IMR-90 (cell line): ENCODE data around the gene DHH. TPM values are rescaled to one million over a fixed set of nuclear protein-coding genes. Genes with fewer than 3 reads are reported as not detected.

Experiments used
- ATAC-seq: fragments of 200-7000 bp; cut with Tn5 transposase; 2 replicates; pipeline ENCODE4 v1.9.1; 2020; ENCODE audit warnings: low read depth, mild to moderate bottlenecking, moderate library complexity
- BruUV-seq: library from RNA; stranded (reverse); fragments of 400-500 nt; replicated peaks from 2 replicates; lab custom pipeline; 2021; lab: Mats Ljungman, UMichigan
- CTCF ChIA-PET: fragments of 300-600 bp; formaldehyde crosslinking; extraction: SDS; loops from one replicate; lab custom pipeline; 2021; ENCODE audit warnings: antibody characterized with exemption; lab: Yijun Ruan, JAX
- POLR2A ChIA-PET: fragments of 300-600 bp; sonication (Branson Sonifier 250); formaldehyde crosslinking; loops from one replicate; lab custom pipeline; 2022; ENCODE audit warnings: antibody characterized with exemption; ENCODE audit not compliant: unreplicated experiment; lab: Charles Lee
- DNase-seq: peaks from one replicate; pipeline ENCODE4 v3.0.0; 2013
- H2AFZ ChIP-seq: replicated peaks from 2 replicates; pipeline ENCODE3; 2013; ENCODE audit warnings: low read length, mild to moderate bottlenecking; ENCODE audit not compliant: poor library complexity
- H2AK5ac ChIP-seq: 2 replicates; pipeline ENCODE4 v1.6.1; 2013; ENCODE audit warnings: low read depth, low read length, inconsistent platforms
- H2AK9ac ChIP-seq: replicated peaks from 2 replicates; pipeline ENCODE3; 2013; ENCODE audit warnings: mild to moderate bottlenecking, low read depth, low read length, moderate library complexity; ENCODE audit not compliant: poor library complexity
- H2BK120ac ChIP-seq: 2 replicates; pipeline ENCODE4 v1.6.1; 2013; ENCODE audit warnings: low read depth, low read length, inconsistent platforms
- H2BK15ac ChIP-seq: 3 replicates; pipeline ENCODE4 v1.6.1; 2013; ENCODE audit warnings: low read depth, low read length, inconsistent platforms
- H2BK20ac ChIP-seq: 2 replicates; pipeline ENCODE4 v1.6.1; 2013; ENCODE audit warnings: low read depth, mild to moderate bottlenecking, inconsistent platforms, low read length, moderate library complexity
- H2BK5ac ChIP-seq: 2 replicates; pipeline ENCODE4 v1.6.1; 2013; ENCODE audit warnings: mild to moderate bottlenecking, low read depth, low read length, inconsistent platforms; ENCODE audit not compliant: poor library complexity, severe bottlenecking
- H3K14ac ChIP-seq: replicated peaks from 2 replicates; pipeline ENCODE4 v1.6.1; 2013; ENCODE audit warnings: low read depth, low read length, inconsistent platforms
- H3K18ac ChIP-seq: 2 replicates; pipeline ENCODE4 v1.6.1; 2013; ENCODE audit warnings: low read depth, low read length, control low read depth
- H3K23ac ChIP-seq: 2 replicates; pipeline ENCODE4 v1.6.1; 2013; ENCODE audit warnings: low read depth, low read length, inconsistent platforms
- H3K27ac ChIP-seq: 2 replicates; pipeline ENCODE4 v1.5.1; 2013; ENCODE audit warnings: mild to moderate bottlenecking, control low read depth, low read length; ENCODE audit not compliant: insufficient read depth
- H3K27me3 ChIP-seq: 2 replicates; pipeline ENCODE4 v1.6.1; 2013; ENCODE audit warnings: low read length; ENCODE audit not compliant: control insufficient read depth, insufficient read depth
- H3K36me3 ChIP-seq: 2 replicates; pipeline ENCODE4 v1.6.1; 2013; ENCODE audit warnings: low read length, mixed read lengths; ENCODE audit not compliant: control insufficient read depth, insufficient read depth
- H3K4ac ChIP-seq: 2 replicates; pipeline ENCODE4 v1.6.1; 2013; ENCODE audit warnings: low read depth, low read length, inconsistent platforms
- H3K4me1 ChIP-seq: 2 replicates; pipeline ENCODE4 v1.6.1; 2013; ENCODE audit warnings: low read length, mixed read lengths; ENCODE audit not compliant: control insufficient read depth, insufficient read depth
- H3K4me2 ChIP-seq: 2 replicates; pipeline ENCODE4 v1.6.1; 2013; ENCODE audit warnings: low read depth, mild to moderate bottlenecking, control low read depth, low read length, moderate library complexity
- H3K4me3 ChIP-seq: 2 replicates; pipeline ENCODE4 v1.5.1; 2013; ENCODE audit warnings: low read depth, mild to moderate bottlenecking, control low read depth, low read length, moderate library complexity; ENCODE audit not compliant: insufficient read depth
- H3K56ac ChIP-seq: 2 replicates; pipeline ENCODE4 v1.6.1; 2013; ENCODE audit warnings: low read length, inconsistent platforms; ENCODE audit not compliant: insufficient read depth; ENCODE audit errors: extremely low read depth
- H3K79me1 ChIP-seq, 2 experiments: 2 replicates each; pipeline ENCODE4 v1.6.1; 2013; ENCODE audit warnings: low read length in 2 of 2, inconsistent platforms in 1 of 2, low read depth in 1 of 2
- H3K9ac ChIP-seq: 2 replicates; pipeline ENCODE4 v1.6.1; 2013; ENCODE audit warnings: low read depth, low read length, control low read depth
- H3K9me1 ChIP-seq: 2 replicates; pipeline ENCODE4 v1.6.1; 2013; ENCODE audit warnings: low read length, inconsistent platforms; ENCODE audit not compliant: insufficient read depth
- H3K9me3 ChIP-seq: 2 replicates; pipeline ENCODE4 v1.6.1; 2013; ENCODE audit warnings: low read length; ENCODE audit not compliant: control insufficient read depth, insufficient read depth
- H4K20me1 ChIP-seq: 2 replicates; pipeline ENCODE4 v1.6.1; 2013; ENCODE audit warnings: low read length, inconsistent platforms; ENCODE audit not compliant: insufficient read depth
- H4K5ac ChIP-seq: 2 replicates; pipeline ENCODE4 v1.6.1; 2013; ENCODE audit warnings: mild to moderate bottlenecking, low read depth, low read length, control low read depth
- H4K8ac ChIP-seq, 2 experiments: 2 replicates each; pipeline ENCODE4 v1.6.1; 2013; ENCODE audit warnings: low read depth in 2 of 2, low read length in 2 of 2, control low read depth in 1 of 2, inconsistent platforms in 1 of 2
- H4K91ac ChIP-seq: 2 replicates; pipeline ENCODE4 v1.6.1; 2013; ENCODE audit warnings: low read depth, low read length, inconsistent platforms; ENCODE audit not compliant: insufficient read depth
- POLR2A ChIP-seq: IDR thresholded peaks from 2 replicates; pipeline ENCODE4 v1.6.1; 2012; ENCODE audit warnings: mild to moderate bottlenecking, low read depth, low read length
- WGBS, 2 experiments: methylation state at CpG; one replicate each; pipeline versions ENCODE4 v1.1.5 to v1.1.7; 2013; ENCODE audit warnings: missing lambda C conversion rate in 2 of 2; ENCODE audit not compliant: insufficient read length in 1 of 2; ENCODE audit errors: extremely low coverage in 2 of 2; 5-methylcytosine and 5-hydroxymethylcytosine counted together
- dilution Hi-C: fragments of 300-500 bp; cut with HindIII; formaldehyde crosslinking; loops from one replicate; pipeline ENCODE4 v1.14.3; 2018; ENCODE audit warnings: low sequenced_read_pairs; ENCODE audit not compliant: unreplicated experiment
- in situ Hi-C: fragments of 300-500 bp; cut with MboI; formaldehyde crosslinking; loops from 3 replicates; pipeline ENCODE4 v1.14.3; 2019; ENCODE audit warnings: low sequenced_read_pairs, inconsistent platforms, mixed read lengths
- intact Hi-C: fragments of 100-400 bp; cut with micrococcal nuclease; formaldehyde crosslinking; loops from 2 replicates; pipeline ENCODE4 v1.10.0; 2022
- microRNA-seq, 2 experiments: library from miRNA; stranded (forward) in 1 of 2; unstranded in 1 of 2; fragments of 10-50 nt in 1 of 2; fragments of <30 nt in 1 of 2; gene quantifications in 1 of 2; microRNA quantifications in 1 of 2; one replicate each; pipeline versions ENCODE3 to v1.1.0; 2013 to 2020; ENCODE audit not compliant: insufficient read depth in 1 of 2, insufficient read length in 1 of 2, unreplicated experiment in 1 of 2
- polyA plus RNA-seq, 3 experiments: library from polyadenylated mRNA; depleted of rRNA; stranded (reverse); fragments of >200 nt; gene quantifications; 2 replicates each; pipeline ENCODE4 v1.2.3, GENCODE V29; 2012; ENCODE audit warnings: low replicate concordance in 1 of 3
- small RNA-seq, 5 experiments: library from RNA; depleted of rRNA; stranded (forward); fragments of <200 nt; gene quantifications; one replicate each; pipeline ENCODE3, GENCODE V24; 2012
- total RNA-seq: library from RNA; depleted of rRNA; stranded (reverse); fragments of >200 nt; gene quantifications from 2 replicates; pipeline ENCODE4 v1.2.3, GENCODE V29; 2012; rRNA removed

Gene DHH
- total and polyA plus RNA-seq, 2 of the 4 experiments (the other 2 are of a cell fraction) = under 0.01 to 0.07 TPM

DNA sequence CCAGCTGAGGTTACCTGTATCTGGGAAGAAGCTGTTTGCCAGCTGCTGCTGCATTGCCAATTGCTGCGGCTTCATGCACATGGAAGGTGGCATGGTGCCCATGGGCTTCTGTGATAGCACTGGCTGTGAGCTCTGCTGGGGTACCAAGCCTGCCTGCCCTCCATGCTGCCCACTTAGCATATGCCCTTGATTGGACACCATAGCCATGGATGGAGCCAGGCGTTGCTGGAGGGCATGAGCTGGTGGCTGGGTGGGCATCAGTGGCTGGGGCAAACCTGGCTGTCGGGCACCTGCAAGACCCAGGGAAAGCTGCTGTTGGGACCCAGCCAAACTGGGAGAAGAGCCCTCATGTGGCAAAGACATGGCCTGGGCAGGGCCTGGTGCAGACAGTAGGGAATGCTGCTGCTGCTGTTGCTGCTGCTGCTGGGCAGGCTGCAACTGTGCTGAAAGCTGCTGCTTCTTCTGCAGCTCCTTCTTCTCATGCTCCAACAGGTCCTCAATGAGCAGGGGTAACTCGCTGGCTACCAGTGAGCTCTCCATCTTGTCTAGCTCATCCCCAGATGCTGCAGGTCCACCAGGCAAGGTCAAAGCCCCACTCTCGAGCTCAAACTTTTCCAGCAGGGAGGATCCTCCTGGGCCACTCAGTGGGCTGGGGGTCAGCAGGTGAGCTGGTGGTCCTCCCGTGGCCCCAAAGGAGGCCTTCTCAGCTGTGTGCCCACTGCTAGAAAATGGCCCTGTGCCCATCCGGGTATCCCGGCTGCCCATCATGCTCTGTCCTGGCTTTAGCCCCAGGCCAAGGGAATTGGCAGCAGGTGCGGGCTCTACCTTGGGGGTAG lies 57.3 kb downstream of the DHH start:
- Histone ChIP-seq H3K4me1 (no peaks in the 10 kb centered on the region), H2AK9ac (no peak overlapping the region), H4K91ac (no peak overlapping the region), H3K56ac (no peak overlapping the region), H4K8ac (no peak overlapping the region), H3K23ac (no peak overlapping the region), H2BK120ac (no peak overlapping the region), H3K9ac (no peak overlapping the region), H2AFZ (no peak overlapping the region), H3K9me1 (no peaks in the 10 kb centered on the region), H3K4me2 (no peak overlapping the region), H2BK15ac (no peak overlapping the region), H3K4ac (no peak overlapping the region), H3K36me3 (peaks cover 86% of the 10 kb centered on the region), H3K14ac (no peak overlapping the region), H3K9me3 (no peaks in the 10 kb centered on the region), H3K27ac (no peak overlapping the region), H2BK5ac (no peak overlapping the region), H4K20me1 (peaks cover 12% of the 10 kb centered on the region; the same call in 1 of the 2 replicates), H3K4me3 (no peak overlapping the region), H3K79me1 (peaks cover 20 to 33% of the 10 kb centered on the region in 2 experiments), H2BK20ac (no peak overlapping the region), H4K5ac (no peak overlapping the region), H3K18ac (no peak overlapping the region), H2AK5ac (no peak overlapping the region), H3K27me3 (no peaks in the 10 kb centered on the region)
- dilution Hi-C loops = no loop called here
- no TSS peak for BruUV-seq
- in situ Hi-C loops = no loop called here
- TF ChIP-seq POLR2A = no peak
- POLR2A ChIA-PET = interaction anchor here (0.6 kb wide), 1 partner anchor 150 kb away, joined by 5 read pairs; no protein-coding TSS in a partner anchor
- ATAC-seq (no peak), DNase-seq (no peak)
- WGBS, 2 experiments = 100% methylated on average over 4 of the region's 9 CpGs; no CpG with 5 or more reads in 1 of the 2 experiments
- CTCF ChIA-PET = no interaction called here
- intact Hi-C loops = no loop called here

Small RNAs within 50 kb of the gene (microRNA-seq; reads per million reads assigned to microRNA genes)
- gene RF00019 (ENCODE audit: insufficient read depth, insufficient read length) = not detected

Small RNAs within 50 kb of the gene (small RNA-seq; reads per million reads assigned to genes)
- gene RF00019 = 0 reads per million in 5 experiments

Other genes starting within 250 kb of the DHH start
- gene DDX23, start 242.6 kb downstream of the DHH start, total RNA-seq = 81.9 and 92.5 TPM in 2 replicates
- 59.1 and 61.8 TPM in 2 replicates for gene DDX23, start 242.6 kb downstream of the DHH start, polyA plus RNA-seq (2012; rRNA removed)
- gene RND1, start 228.9 kb downstream of the DHH start, total RNA-seq = under 0.01 TPM in 1 of 2 replicates, not detected in the other
- gene RND1, start 228.9 kb downstream of the DHH start, polyA plus RNA-seq (2012; rRNA removed) = 0.21 and 0.26 TPM in 2 replicates
- gene FKBP11, start 169.3 kb downstream of the DHH start, total RNA-seq = 4.7 and 5.0 TPM in 2 replicates
- gene FKBP11, start 169.3 kb downstream of the DHH start, polyA plus RNA-seq (2012; rRNA removed) = 40.0 and 44.1 TPM in 2 replicates
- gene ARF3, start 137.3 kb downstream of the DHH start, total RNA-seq = 97.7 and 103 TPM in 2 replicates
- 198 and 222 TPM in 2 replicates for gene ARF3, start 137.3 kb downstream of the DHH start, polyA plus RNA-seq (2012; rRNA removed)
- gene WNT10B, start 123.1 kb downstream of the DHH start, total RNA-seq = under 0.01 TPM in 2 replicates
- gene WNT10B, start 123.1 kb downstream of the DHH start, polyA plus RNA-seq (2012; rRNA removed) = 0.26 and 0.53 TPM in 2 replicates
- not detected in 2 replicates for gene WNT1, start 116.5 kb downstream of the DHH start, total RNA-seq
- not detected in 2 replicates for gene WNT1, start 116.5 kb downstream of the DHH start, polyA plus RNA-seq (2012; rRNA removed)
- under 0.01 and 0.18 TPM in 2 replicates for gene DDN, start 95.4 kb downstream of the DHH start, total RNA-seq
- 0.21 and 0.22 TPM in 2 replicates for gene DDN, start 95.4 kb downstream of the DHH start, polyA plus RNA-seq (2012; rRNA removed)
- gene PRKAG1, start 76.0 kb downstream of the DHH start, total RNA-seq = 76.4 and 106 TPM in 2 replicates
- gene PRKAG1, start 76.0 kb downstream of the DHH start, polyA plus RNA-seq (2012; rRNA removed) = 67.8 and 81.1 TPM in 2 replicates
- 6.6 and 10.0 TPM in 2 replicates for gene KMT2D, start 34.0 kb downstream of the DHH start, total RNA-seq
- gene KMT2D, start 34.0 kb downstream of the DHH start, polyA plus RNA-seq (2012; rRNA removed) = 24.8 and 25.2 TPM in 2 replicates
- gene RHEBL1, start 24.8 kb downstream of the DHH start, total RNA-seq = 0.56 and 0.72 TPM in 2 replicates
- 0.39 and 0.62 TPM in 2 replicates for gene RHEBL1, start 24.8 kb downstream of the DHH start, polyA plus RNA-seq (2012; rRNA removed)
- gene LMBR1L, start 16.0 kb upstream of the DHH start, total RNA-seq = 18.1 and 33.0 TPM in 2 replicates
- 44.6 and 46.3 TPM in 2 replicates for gene LMBR1L, start 16.0 kb upstream of the DHH start, polyA plus RNA-seq (2012; rRNA removed)
- gene TUBA1B, start 36.6 kb upstream of the DHH start, total RNA-seq = 4,476 and 5,195 TPM in 2 replicates
- 4,221 and 4,665 TPM in 2 replicates for gene TUBA1B, start 36.6 kb upstream of the DHH start, polyA plus RNA-seq (2012; rRNA removed)
- 2,389 and 2,832 TPM in 2 replicates for gene TUBA1A, start 94.3 kb upstream of the DHH start, total RNA-seq
- 2,096 and 2,105 TPM in 2 replicates for gene TUBA1A, start 94.3 kb upstream of the DHH start, polyA plus RNA-seq (2012; rRNA removed)
- 1,144 and 1,420 TPM in 2 replicates for gene TUBA1C, start 170.3 kb upstream of the DHH start, total RNA-seq
- 2,555 and 2,715 TPM in 2 replicates for gene TUBA1C, start 170.3 kb upstream of the DHH start, polyA plus RNA-seq (2012; rRNA removed)
- gene PRPH, start 200.3 kb upstream of the DHH start, total RNA-seq = not detected in 2 replicates
- gene PRPH, start 200.3 kb upstream of the DHH start, polyA plus RNA-seq (2012; rRNA removed) = not detected in 2 replicates
- 15.6 and 21.5 TPM in 2 replicates for gene TROAP, start 228.5 kb upstream of the DHH start, total RNA-seq
- gene TROAP, start 228.5 kb upstream of the DHH start, polyA plus RNA-seq (2012; rRNA removed) = 29.3 and 46.0 TPM in 2 replicates
- 0.18 and 0.28 TPM in 2 replicates for gene C1QL4, start 242.4 kb upstream of the DHH start, total RNA-seq
- 0.46 and 0.60 TPM in 2 replicates for gene C1QL4, start 242.4 kb upstream of the DHH start, polyA plus RNA-seq (2012; rRNA removed)